Neural cell (in vitro differentiated cells): ENCODE data around the gene LDLR.

Experiments used
- SMC3 ChIP-seq: fragments of 450-650 bp; conservative IDR thresholded peaks from 2 replicates; pipeline ENCODE4 v1.6.1; 2014; ENCODE audit warnings: antibody characterized with exemption, mild to moderate bottlenecking, moderate library complexity; ENCODE audit not compliant: poor library complexity
- TF ChIP-seq, protein P1 (sequence below): fragments of 450-650 bp; IDR thresholded peaks from 2 replicates; pipeline ENCODE4 v1.5.1; 2014; ENCODE audit warnings: antibody characterized with exemption, mild to moderate bottlenecking, moderate library complexity; ENCODE audit not compliant: poor library complexity, severe bottlenecking

DNA sequence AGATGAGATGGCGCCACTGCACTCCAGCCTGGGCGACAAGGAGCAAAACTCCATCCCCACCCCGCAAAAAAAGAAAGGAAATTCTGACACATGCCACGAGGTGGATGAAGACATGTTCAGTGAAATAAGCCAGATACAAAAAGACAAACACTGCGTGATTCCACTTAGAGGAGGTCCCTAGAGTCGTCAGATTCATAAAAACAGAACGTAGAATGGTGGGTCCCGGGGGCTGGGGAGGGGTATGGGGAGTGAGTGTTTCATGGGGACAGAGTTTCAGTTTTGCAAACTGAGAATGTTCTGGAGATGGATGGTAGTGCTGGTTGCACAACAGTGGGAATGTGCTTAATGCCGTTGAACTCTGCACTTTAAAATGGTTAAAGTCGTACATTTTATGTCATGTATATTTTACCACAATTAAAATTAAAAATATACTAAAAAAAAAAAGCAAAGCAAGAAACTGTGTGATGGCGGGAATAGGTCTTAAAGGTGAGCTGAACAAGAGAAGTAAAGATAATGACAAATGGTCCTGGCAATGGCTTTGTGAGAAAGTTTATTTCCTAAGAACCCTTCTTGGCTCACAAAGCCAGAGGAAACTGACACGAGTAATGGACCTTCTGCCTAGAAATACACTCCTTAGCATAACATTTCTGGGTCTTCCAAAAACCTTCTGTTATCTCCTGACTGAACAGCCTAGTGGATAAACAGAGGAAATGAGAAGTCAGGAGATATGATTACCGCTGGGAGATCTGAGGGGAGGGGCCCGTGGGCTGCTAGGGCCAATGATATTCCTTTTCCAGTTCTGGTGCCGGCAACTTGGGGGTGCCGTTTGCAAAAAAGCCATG, 70.6 kb downstream of the LDLR start:
- TF ChIP-seq, protein P1, sequence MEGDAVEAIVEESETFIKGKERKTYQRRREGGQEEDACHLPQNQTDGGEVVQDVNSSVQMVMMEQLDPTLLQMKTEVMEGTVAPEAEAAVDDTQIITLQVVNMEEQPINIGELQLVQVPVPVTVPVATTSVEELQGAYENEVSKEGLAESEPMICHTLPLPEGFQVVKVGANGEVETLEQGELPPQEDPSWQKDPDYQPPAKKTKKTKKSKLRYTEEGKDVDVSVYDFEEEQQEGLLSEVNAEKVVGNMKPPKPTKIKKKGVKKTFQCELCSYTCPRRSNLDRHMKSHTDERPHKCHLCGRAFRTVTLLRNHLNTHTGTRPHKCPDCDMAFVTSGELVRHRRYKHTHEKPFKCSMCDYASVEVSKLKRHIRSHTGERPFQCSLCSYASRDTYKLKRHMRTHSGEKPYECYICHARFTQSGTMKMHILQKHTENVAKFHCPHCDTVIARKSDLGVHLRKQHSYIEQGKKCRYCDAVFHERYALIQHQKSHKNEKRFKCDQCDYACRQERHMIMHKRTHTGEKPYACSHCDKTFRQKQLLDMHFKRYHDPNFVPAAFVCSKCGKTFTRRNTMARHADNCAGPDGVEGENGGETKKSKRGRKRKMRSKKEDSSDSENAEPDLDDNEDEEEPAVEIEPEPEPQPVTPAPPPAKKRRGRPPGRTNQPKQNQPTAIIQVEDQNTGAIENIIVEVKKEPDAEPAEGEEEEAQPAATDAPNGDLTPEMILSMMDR, result no peak
- no peak for TF ChIP-seq SMC3
